ENCODE results near the gene LRP10.

DNA sequence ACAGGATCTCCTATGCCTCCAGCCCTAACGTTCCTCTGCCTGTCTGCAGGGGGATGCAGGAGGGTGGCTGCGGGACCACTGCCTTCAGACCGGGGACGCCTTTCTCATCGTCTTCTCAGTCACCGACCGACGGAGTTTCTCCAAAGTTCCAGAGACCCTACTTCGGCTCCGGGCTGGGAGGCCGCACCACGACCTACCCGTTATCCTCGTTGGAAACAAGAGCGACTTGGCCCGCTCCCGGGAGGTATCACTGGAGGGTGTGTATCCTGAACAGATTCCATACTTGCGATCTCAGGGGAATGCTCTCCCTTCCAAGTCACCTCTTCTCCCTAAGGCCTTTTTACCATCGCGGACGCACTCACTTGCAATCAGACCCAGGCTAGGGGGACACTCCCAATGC lies 14.4 kb downstream of the LRP10 start:
- TF ChIP-seq CEBPB (IDR thresholded peaks at IDR 0.05; ENCODE audit: low read depth, low read length) (no peak), SP2 (IDR thresholded peaks at IDR 0.05; ENCODE audit: low read length) (no peak), SUZ12 (IDR thresholded peaks at IDR 0.05; ENCODE audit: low read length) (no peak)
- TF ChIP-seq, protein P1, sequence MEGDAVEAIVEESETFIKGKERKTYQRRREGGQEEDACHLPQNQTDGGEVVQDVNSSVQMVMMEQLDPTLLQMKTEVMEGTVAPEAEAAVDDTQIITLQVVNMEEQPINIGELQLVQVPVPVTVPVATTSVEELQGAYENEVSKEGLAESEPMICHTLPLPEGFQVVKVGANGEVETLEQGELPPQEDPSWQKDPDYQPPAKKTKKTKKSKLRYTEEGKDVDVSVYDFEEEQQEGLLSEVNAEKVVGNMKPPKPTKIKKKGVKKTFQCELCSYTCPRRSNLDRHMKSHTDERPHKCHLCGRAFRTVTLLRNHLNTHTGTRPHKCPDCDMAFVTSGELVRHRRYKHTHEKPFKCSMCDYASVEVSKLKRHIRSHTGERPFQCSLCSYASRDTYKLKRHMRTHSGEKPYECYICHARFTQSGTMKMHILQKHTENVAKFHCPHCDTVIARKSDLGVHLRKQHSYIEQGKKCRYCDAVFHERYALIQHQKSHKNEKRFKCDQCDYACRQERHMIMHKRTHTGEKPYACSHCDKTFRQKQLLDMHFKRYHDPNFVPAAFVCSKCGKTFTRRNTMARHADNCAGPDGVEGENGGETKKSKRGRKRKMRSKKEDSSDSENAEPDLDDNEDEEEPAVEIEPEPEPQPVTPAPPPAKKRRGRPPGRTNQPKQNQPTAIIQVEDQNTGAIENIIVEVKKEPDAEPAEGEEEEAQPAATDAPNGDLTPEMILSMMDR (IDR thresholded peaks at IDR 0.05; ENCODE audit: control extremely low read depth in 1 of 3, insufficient read depth in 1 of 3, low read depth in 1 of 3, low read length in 3 of 3) = no peak
